Stimulated activated effector memory CD8-positive, alpha-beta T cell treated with anti-CD3 and anti-CD28 coated beads, Interleukin-12 subunit alpha, Interleukin-12 subunit beta, amount 100 ng/mL, for 72 hours (primary cell): Measurements from ENCODE around the gene SLC25A24.

Source experiments
- ATAC-seq: fragments of 150-1000 bp; cut with Tn5 transposase; 2 replicates; pipeline ENCODE4 v1.10.0; 2021
- DNase-seq, 2 donors: peaks; one replicate each; pipeline ENCODE4 v3.0.0; 2021 to 2022; ENCODE audit warnings: low spot score in 2 of 2
- H3K27ac Mint-ChIP-seq: one replicate; pipeline ENCODE4 v1.8.0; 2022; ENCODE audit warnings: mild to moderate bottlenecking, mixed read lengths
- H3K36me3 Mint-ChIP-seq: one replicate; pipeline ENCODE4 v1.8.0; 2022; ENCODE audit warnings: mild to moderate bottlenecking, mixed read lengths
- H3K4me1 Mint-ChIP-seq: one replicate; pipeline ENCODE4 v1.8.0; 2022; ENCODE audit warnings: mixed read lengths
- H3K4me3 Mint-ChIP-seq: one replicate; pipeline ENCODE4 v1.8.0; 2022; ENCODE audit warnings: mild to moderate bottlenecking, mixed read lengths
- H3K9me3 Mint-ChIP-seq: one replicate; pipeline ENCODE4 v1.8.0; 2022; ENCODE audit warnings: mixed read lengths

SLC25A24 gene

GRCh38 chr1:108107658-108108057 lies 92.5 kb downstream of the SLC25A24 start:
- ATAC-seq: peak; percentile 98

GRCh38 chr1:108106775-108107174 lies 93.4 kb downstream of the SLC25A24 start:
- Mint-ChIP-seq H3K4me3 (no peak overlapping the region), H3K27ac (no peak overlapping the region), H3K9me3 (no peaks in the 10 kb centered on the region), H3K36me3 (no peaks in the 10 kb centered on the region), H3K4me1 (peaks cover 7% of the 10 kb centered on the region)
- ATAC-seq (no peak), DNase-seq (no peak)

More at GRCh38 chr1:108107658-108108057, 92.5 kb downstream of the SLC25A24 start:
- Mint-ChIP-seq H3K27ac (peak overlapping the region; percentile 48), H3K9me3 (no peaks in the 10 kb centered on the region), H3K4me3 (no peak overlapping the region), H3K36me3 (no peaks in the 10 kb centered on the region), H3K4me1 (peaks cover 7% of the 10 kb centered on the region)
- no peak for DNase-seq

- no peak for ATAC-seq
- Mint-ChIP-seq H3K4me1 (peaks cover 8% of the 10 kb centered on the region), H3K9me3 (no peaks in the 10 kb centered on the region), H3K4me3 (no peak overlapping the region), H3K36me3 (no peaks in the 10 kb centered on the region), H3K27ac (no peak overlapping the region)
- DNase-seq: no peak
Observed at GRCh38 chr1:108100148-108100547, 100.0 kb downstream of the SLC25A24 start.

GRCh38 chr1:108097018-108097417 lies 103.1 kb downstream of the SLC25A24 start:
- peak; percentile 61 for ATAC-seq
- Mint-ChIP-seq H3K27ac (no peak overlapping the region), H3K36me3 (no peaks in the 10 kb centered on the region), H3K4me3 (no peak overlapping the region), H3K4me1 (peaks cover 8% of the 10 kb centered on the region), H3K9me3 (no peaks in the 10 kb centered on the region)
- DNase-seq: no peak

- no peak overlapping the region for H3K27ac Mint-ChIP-seq
- ATAC-seq (peak; percentile 44), DNase-seq (no peak)
- H3K9me3 Mint-ChIP-seq: no peaks in the 10 kb centered on the region
- no peak overlapping the region for H3K4me3 Mint-ChIP-seq
- H3K36me3 Mint-ChIP-seq: no peaks in the 10 kb centered on the region
- H3K4me1 Mint-ChIP-seq: peaks cover 8% of the 10 kb centered on the region
Observed at GRCh38 chr1:108096089-108096488, 104.1 kb downstream of the SLC25A24 start.

GRCh38 chr1:108089477-108089876 lies 110.7 kb downstream of the SLC25A24 start:
- Mint-ChIP-seq H3K4me3 (no peak overlapping the region), H3K36me3 (no peaks in the 10 kb centered on the region), H3K9me3 (no peaks in the 10 kb centered on the region), H3K4me1 (no peaks in the 10 kb centered on the region), H3K27ac (no peak overlapping the region)
- DNase-seq (no peak), ATAC-seq (no peak)

GRCh38 chr1:108085628-108086027 lies 114.5 kb downstream of the SLC25A24 start:
- no peaks in the 10 kb centered on the region for H3K9me3 Mint-ChIP-seq
- H3K36me3 Mint-ChIP-seq: no peaks in the 10 kb centered on the region
- no peak overlapping the region for H3K4me3 Mint-ChIP-seq
- no peak overlapping the region for H3K27ac Mint-ChIP-seq
- no peak for ATAC-seq
- H3K4me1 Mint-ChIP-seq: peaks cover 29% of the 10 kb centered on the region
- DNase-seq: no peak

GRCh38 chr1:108084866-108085477 lies 115.2 kb downstream of the SLC25A24 start:
- ATAC-seq: no peak
- H3K9me3 Mint-ChIP-seq: no peaks in the 10 kb centered on the region

More at GRCh38 chr1:108084866-108085477, 115.2 kb downstream of the SLC25A24 start:
- Mint-ChIP-seq H3K4me1 (peaks cover 36% of the 10 kb centered on the region), H3K27ac (no peak overlapping the region), H3K36me3 (no peaks in the 10 kb centered on the region), H3K4me3 (no peak overlapping the region)
- DNase-seq: no peak
